Endometrial microvascular endothelial cells (primary cell): Measurements from ENCODE around the gene GBP3. TPM values are rescaled to one million over a fixed set of nuclear protein-coding genes. Genes with fewer than 3 reads are reported as not detected.
"Not testable (repeated sequence)": the region's sequence is repeated elsewhere in the genome, so short reads cannot be mapped to it uniquely, and the experiment has no call there.

ENCODE experiments used
- in situ Hi-C: cut with HindIII; loops from 2 replicates; pipeline ENCODE4 v1.10.0; 2017; ENCODE audit warnings: low sequenced_read_pairs, low pct_unique_long_range_greater_than_20kb; ENCODE audit errors: inconsistent ontology term
- total RNA-seq: library from RNA; depleted of rRNA; stranded (reverse); fragments of >200 nt; gene quantifications from one replicate; pipeline ENCODE4 v1.2.3, GENCODE V29; 2015; ENCODE audit errors: inconsistent ontology term

GBP3 gene
- total RNA-seq, 1 donor from 2014 or later = 21.7 TPM

DNA sequence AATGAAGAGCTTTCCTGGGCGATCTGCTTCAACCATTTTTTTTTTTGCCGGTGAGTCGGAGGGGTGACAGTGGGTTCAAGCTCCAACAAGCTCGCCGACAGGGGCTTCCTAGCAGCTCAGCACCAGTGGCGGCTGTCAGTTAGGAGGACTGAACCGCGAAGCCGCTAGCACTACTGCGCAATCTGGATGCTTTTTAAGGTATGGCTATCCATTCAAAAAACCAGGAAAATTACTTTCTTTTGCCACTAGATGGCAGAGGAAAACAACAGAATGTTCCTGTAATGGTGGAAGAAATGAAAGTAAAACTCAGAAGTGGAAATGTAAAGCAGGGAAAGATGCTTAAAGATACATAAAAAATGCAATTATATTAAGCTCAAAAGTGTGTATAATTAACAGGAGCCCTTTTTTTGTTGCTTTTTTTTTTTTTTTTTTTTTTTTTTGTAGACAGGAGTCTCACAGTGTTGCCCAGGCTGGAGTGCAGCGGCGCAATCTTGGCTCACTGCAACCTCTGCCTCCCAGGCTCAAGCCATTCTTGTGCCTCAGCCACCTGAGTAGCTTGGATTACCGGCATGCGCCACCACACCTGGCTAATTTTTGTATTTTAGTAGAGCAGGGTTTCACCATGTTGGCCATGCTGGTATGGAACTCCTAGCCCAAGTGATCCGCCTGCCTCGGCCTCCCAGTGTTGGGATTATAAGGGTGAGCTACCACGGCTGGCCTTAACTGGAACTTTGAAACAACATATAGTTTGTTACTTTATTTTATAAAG is 38.7 kb downstream of the GBP3 start:
- in situ Hi-C loops = no loop called here

DNA sequence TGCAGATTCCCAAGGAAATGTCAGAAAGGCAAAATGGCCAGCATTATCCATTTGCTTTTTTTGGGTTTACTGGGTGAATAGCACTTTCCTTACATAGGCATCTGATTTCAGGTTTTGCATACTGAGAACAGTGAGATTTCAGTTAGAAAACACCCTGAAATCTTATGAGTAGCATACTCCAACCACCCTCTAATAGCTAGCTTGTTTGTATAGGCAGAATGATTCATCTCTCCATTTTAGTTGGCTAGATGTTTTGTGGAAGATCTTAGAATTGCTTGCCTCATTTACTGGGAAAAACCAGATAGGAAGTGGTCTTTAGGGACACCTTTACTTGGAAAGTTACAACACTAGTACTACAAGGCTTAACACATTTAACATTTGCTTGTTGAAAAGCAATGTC is 40.6 kb downstream of the GBP3 start:
- in situ Hi-C loops = no loop called here

DNA sequence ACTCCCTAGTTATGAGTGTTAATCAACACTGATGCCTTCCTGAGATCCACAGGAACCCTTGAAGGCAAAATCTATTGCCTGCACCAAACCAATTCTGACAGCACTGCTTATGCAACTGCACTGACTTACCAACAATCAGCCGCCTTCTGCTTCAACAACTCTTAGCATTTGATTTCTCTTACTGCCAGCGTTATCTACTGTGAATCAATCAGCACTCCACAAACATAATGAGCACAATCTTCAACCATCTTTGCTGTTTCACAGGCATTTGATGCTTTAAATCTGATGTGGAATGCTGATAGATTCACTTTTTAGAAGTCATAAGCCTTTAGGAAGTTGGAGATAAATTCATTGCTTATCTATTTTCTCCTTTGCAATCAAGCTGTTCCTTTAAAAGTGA is 41.2 kb downstream of the GBP3 start:
- in situ Hi-C loops = not testable (repeated sequence)

DNA sequence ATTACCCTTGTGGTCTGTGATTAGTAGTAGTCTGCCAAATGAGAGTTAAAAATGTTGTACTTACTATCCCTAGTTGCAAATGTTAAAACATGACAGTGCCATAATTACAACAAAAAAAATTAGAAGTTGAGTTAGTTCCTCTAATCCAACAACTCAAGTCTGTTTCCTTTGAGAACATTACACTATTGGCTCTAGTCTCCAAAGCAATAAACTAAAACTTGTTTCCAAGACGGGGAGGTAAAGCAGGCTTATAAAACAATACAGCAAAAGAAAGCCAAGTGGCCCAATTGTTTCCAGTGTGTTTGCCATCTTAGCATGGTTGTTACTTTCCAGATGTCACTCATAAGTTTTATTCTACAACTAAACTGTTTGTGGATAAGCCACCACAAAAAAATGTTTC is 41.8 kb downstream of the GBP3 start:
- in situ Hi-C loops = no loop called here

DNA sequence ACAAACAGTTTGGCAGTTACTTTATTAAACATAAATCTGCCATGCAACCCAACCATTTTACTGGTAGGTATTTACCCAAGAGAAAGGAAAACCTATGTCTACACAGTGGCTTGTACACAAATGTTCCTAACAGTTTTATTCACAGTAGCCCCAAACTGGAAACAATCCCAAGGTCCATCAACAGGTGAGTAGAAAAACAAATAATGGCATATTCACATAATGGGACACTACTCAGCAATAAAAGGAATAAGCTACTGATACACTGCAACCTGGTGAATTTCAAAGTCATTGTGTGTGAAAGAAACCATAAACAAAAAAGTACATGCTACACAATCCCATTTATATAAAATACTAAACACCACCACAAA is 42.9 kb downstream of the GBP3 start:
- in situ Hi-C loops = no loop called here

DNA sequence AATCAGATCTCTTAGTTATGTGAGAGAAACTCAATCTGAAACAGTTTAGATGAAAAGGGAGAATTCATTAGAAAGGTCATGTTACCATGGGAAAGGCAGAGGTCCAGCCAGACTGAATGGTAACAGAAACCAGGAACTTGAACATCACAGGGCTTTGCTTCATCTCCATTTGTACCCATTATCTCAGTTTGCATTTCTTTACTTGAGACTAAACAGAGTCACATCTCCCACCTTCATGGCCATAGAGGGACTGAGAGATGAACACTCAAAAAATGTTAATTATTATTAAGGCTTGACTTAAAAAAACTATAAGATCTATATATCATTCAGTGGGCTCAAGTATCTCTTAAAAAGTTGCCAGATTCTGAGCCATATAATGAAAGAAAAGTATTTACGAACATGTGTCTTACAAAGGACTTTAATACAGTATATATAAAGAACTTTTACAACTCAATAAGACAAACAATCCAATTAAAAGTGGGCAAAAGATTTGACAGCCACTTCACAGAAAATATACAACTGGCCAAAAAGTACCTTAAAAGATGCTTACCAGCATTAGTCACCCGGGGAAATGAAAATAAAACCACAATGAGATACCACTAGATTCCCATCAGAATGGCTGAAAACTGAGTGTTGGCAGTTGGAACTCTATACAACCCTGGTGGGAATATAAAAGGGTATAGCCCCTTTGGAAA is 43.5 kb downstream of the GBP3 start:
- in situ Hi-C loops = no loop called here

DNA sequence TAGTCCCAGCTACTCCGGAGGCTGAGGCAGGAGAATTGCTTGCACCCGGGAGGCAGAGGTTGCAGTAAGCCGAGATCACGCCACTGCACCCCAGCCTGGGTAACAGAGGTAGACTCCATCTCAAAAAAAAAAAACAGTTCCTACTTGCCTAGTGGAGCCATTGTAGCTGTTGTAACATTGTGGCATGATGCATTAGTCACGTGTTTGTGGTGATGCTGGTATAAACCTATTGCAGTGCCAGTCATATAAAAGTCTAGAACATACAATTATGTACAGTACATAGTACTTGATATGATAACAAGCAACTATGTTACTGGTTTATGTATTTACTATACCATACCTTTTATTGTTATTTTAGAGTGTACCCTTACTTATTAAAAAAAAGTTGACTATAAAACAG is 46.4 kb downstream of the GBP3 start:
- in situ Hi-C loops = no loop called here

DNA sequence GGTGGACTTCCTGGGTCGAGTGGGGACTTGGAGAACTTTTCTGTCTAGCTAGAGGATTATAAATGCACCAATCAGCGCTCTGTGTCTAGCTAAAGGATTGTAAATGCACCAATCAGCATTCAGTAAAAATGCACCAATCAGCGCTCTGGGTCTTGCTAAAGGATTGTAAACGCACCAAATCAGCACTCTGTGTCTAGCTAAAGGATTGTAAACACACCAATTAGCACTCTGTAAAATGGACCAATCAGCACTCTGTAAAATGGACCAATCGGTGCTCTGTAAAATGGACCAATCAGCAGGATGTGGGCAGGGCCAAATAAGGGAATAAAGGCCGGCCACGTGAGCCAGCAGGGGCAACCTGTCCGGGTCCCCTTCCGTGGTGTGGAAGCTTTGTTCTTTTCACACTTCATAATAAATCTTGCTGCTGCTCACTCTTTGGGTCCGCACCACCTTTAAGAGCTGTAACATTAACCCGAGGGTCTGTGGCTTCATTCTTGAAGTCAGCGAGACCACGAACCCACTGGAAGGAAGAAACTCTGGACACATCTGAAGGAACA is 48.0 kb downstream of the GBP3 start:
- in situ Hi-C loops = not testable (repeated sequence)

DNA sequence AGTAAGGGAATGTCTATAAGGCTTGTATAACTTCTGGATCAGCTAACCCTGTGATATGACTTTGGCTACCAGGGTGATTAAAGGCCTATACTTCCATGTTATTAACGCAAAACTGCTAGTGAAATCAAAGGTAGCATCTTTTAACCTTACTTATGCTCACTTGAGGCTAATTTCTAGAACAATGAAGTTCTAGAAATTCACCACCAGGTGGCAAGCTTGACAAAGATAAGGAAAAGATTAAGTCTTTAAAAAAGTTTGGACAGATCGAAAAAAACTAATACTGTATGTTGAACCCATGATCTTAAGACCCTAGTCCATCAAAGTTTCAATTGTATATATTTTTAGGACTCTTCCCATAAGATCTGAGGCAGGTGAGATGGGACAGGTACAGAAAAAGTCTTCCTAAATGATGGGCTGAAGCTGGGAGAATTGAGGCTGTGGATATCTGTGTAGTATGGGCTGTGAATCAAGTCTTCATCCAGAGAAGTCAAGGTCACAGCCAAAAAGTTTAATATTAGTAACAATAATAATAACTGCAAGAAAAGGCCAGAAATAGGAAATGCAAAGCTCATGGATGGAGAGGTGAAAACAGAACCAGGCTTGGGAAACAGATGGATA is 49.0 kb downstream of the GBP3 start:
- in situ Hi-C loops = no loop called here

DNA sequence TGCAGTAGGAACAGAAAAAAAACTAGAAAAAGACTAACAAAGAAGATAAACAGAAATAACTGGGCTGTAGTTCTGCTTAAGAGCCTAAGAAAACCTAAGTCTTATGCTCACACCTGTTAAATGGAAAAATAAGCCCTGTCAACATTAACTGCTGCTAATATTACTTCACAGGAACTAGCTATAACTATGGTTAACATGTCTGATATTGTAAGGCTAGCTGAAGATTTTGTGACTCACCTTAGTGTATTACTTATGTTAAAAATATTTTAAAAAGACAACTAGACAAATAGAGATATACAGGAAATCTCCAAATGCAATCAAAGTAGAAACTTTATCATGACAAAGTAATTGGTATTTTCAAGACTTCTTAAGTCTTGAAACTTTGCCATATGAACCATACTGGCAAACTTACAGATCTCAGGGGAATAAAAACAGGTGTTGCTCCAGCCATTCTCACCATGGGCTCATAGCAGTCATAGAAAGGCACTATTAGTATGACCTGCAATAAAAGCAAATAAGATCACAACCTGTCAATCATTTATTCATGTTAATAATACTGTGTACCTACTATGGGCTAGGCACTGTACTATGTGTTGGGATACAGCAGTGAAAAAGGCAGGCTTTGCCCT is 60.9 kb downstream of the GBP3 start:
- in situ Hi-C loops = no loop called here

DNA sequence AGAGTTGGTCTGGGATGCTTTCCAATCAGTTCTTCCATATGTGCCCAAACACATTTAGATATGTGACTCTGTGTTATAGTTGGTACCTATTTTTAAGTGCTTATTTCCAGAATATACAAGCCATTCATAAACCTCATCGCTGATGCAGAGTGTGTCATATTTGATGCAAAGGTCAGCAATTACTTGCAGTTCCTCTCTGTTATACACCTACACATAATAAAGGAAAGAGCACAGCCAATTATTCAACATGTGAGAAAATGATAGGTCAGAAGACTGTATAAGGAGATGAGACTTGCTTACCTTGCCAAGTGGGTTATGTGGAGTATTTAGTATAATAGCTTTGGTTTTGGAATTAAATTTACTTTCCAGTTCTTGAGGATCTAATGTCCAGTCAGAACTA is 61.6 kb downstream of the GBP3 start:
- in situ Hi-C loops = no loop called here

Other genes with a start within 250 kb of the GBP3 start
- 31.3 TPM for gene GTF2B, start 131.3 kb downstream of the GBP3 start, total RNA-seq
- 34.9 TPM for gene KYAT3, start 30.2 kb downstream of the GBP3 start, total RNA-seq
- 7.7 TPM for gene RBMXL1, start 30.2 kb downstream of the GBP3 start, total RNA-seq
- 69.8 TPM for gene GBP1, start 42.3 kb upstream of the GBP3 start, total RNA-seq
- gene GBP2, start 103.2 kb upstream of the GBP3 start, total RNA-seq = 35.4 TPM
- not detected for gene GBP7, start 153.1 kb upstream of the GBP3 start, total RNA-seq
- gene GBP4, start 176.1 kb upstream of the GBP3 start, total RNA-seq = 6.9 TPM
- under 0.01 TPM for gene GBP5, start 250.0 kb upstream of the GBP3 start, total RNA-seq